CD4-positive, CD25-positive, alpha-beta regulatory T cell (primary cell): Measurements from ENCODE around the gene RAB24. TPM values are rescaled to one million over a fixed set of nuclear protein-coding genes. Genes with fewer than 3 reads are reported as not detected.

Experiments
- ATAC-seq, 2 donors: fragments of 150-1000 bp; cut with Tn5 transposase; one replicate each; pipeline ENCODE4 v1.10.0; 2021; ENCODE audit warnings: low read depth in 2 of 2, moderate number of reproducible peaks in 2 of 2, moderate library complexity in 1 of 2
- DNase-seq, 3 donors: peaks; one replicate each; pipeline versions ENCODE4 v3.0.0 to v3.0.0-alpha.2; 2012 to 2022; ENCODE audit warnings: mixed read lengths in 1 of 3
- H3K27ac ChIP-seq: one replicate; pipeline ENCODE4 v1.7.0; 2013; ENCODE audit warnings: mild to moderate bottlenecking, low read length; ENCODE audit not compliant: insufficient read depth, poor library complexity, severe bottlenecking
- H3K27me3 ChIP-seq: one replicate; pipeline ENCODE4 v1.7.0; 2013; ENCODE audit warnings: low read length; ENCODE audit not compliant: control insufficient read depth, insufficient read depth
- H3K36me3 ChIP-seq: one replicate; pipeline ENCODE4 v1.7.0; 2013; ENCODE audit warnings: mild to moderate bottlenecking, low read length, moderate library complexity; ENCODE audit not compliant: control insufficient read depth, insufficient read depth
- H3K4me1 ChIP-seq: 2 replicates; pipeline ENCODE4 v1.7.0; 2013; ENCODE audit warnings: mild to moderate bottlenecking, low read length; ENCODE audit not compliant: insufficient read depth, control insufficient read depth, poor library complexity, severe bottlenecking
- H3K4me3 ChIP-seq: one replicate; pipeline ENCODE4 v1.7.0; 2013; ENCODE audit warnings: low read depth, mild to moderate bottlenecking, low read length, moderate library complexity
- H3K9me3 ChIP-seq, 2 experiments: 1 replicate in 1 of 2; 2 replicates in 1 of 2; pipeline ENCODE4 v1.7.0; 2013; ENCODE audit warnings: low read length in 2 of 2, mild to moderate bottlenecking in 1 of 2, moderate library complexity in 1 of 2; ENCODE audit not compliant: control insufficient read depth in 2 of 2
- H3K27ac Mint-ChIP-seq, 3 donors: one replicate each; pipeline ENCODE4 v1.8.0; 2020 to 2022; ENCODE audit warnings: mild to moderate bottlenecking in 3 of 3, mixed read lengths in 3 of 3, moderate library complexity in 2 of 3
- H3K27me3 Mint-ChIP-seq: one replicate; pipeline ENCODE4 v1.8.0; 2022; ENCODE audit warnings: mild to moderate bottlenecking, mixed read lengths
- H3K36me3 Mint-ChIP-seq: one replicate; pipeline ENCODE4 v1.8.0; 2020; ENCODE audit warnings: mixed read lengths
- H3K4me1 Mint-ChIP-seq, 4 donors: one replicate each; pipeline ENCODE4 v1.8.0; 2020 to 2022; ENCODE audit warnings: mixed read lengths in 4 of 4, mild to moderate bottlenecking in 1 of 4
- H3K4me3 Mint-ChIP-seq, 4 donors: one replicate each; pipeline ENCODE4 v1.8.0; 2020 to 2022; ENCODE audit warnings: mild to moderate bottlenecking in 4 of 4, mixed read lengths in 4 of 4, moderate library complexity in 3 of 4
- H3K9me3 Mint-ChIP-seq, 7 donors: one replicate each; pipeline ENCODE4 v1.8.0; 2020 to 2022; ENCODE audit warnings: mixed read lengths in 7 of 7, mild to moderate bottlenecking in 3 of 7, moderate library complexity in 2 of 7
- polyA plus RNA-seq, 4 donors: library from polyadenylated mRNA; unstranded; fragments of 300-500 nt; fragmentation: Illumina TruSeq; gene quantifications; one replicate each; pipeline ENCODE4 v1.2.3, GENCODE V29; 2021
- total RNA-seq: library from RNA; stranded (reverse); gene quantifications from one replicate; pipeline ENCODE4 v1.2.3, GENCODE V29; 2022

The RAB24 gene
- total and polyA plus RNA-seq, 5 donors from 2014 or later, result 5.1 to 15.3 (median 10.9) TPM

- H3K36me3 ChIP-seq, result peaks cover 53% of the 10 kb centered on the region
- no peak overlapping the region for H3K27ac ChIP-seq
- H3K9me3 ChIP-seq, result no peaks in the 10 kb centered on the region
- H3K4me3 Mint-ChIP-seq, result no peak overlapping the region
- peaks cover 34% of the 10 kb centered on the region for H3K36me3 Mint-ChIP-seq
- peak overlapping the region in 2 of 3 donors; percentile 25 to 26 for H3K27ac Mint-ChIP-seq
- H3K4me1 Mint-ChIP-seq, result peaks cover 18 to 38% (median 25%) of the 10 kb centered on the region in 4 donors
- H3K27me3 Mint-ChIP-seq, result no peaks in the 10 kb centered on the region
- H3K4me1 ChIP-seq, result peaks cover 18% of the 10 kb centered on the region
- no peak for DNase-seq
- no peaks in the 10 kb centered on the region for H3K9me3 Mint-ChIP-seq
- no peak overlapping the region for H3K4me3 ChIP-seq
- no peaks in the 10 kb centered on the region for H3K27me3 ChIP-seq
- ATAC-seq, result no peak
Measured at GRCh38 chr5:177294632-177295031, 8.9 kb downstream of the RAB24 start.

GRCh38 chr5:177293819-177294581, 9.5 kb downstream of the RAB24 start:
- no peaks in the 10 kb centered on the region for H3K27me3 Mint-ChIP-seq
- H3K36me3 ChIP-seq, result peaks cover 59% of the 10 kb centered on the region
- ATAC-seq (no peak), DNase-seq (no peak)
- H3K4me3 ChIP-seq, result no peak overlapping the region
- no peaks in the 10 kb centered on the region for H3K9me3 ChIP-seq
- H3K27ac Mint-ChIP-seq, result peak overlapping the region in 2 of 3 donors; percentile 25 to 26
- no peaks in the 10 kb centered on the region for H3K9me3 Mint-ChIP-seq
- H3K4me1 Mint-ChIP-seq, result peaks cover 16 to 31% (median 20%) of the 10 kb centered on the region in 4 donors
- H3K27me3 ChIP-seq, result no peaks in the 10 kb centered on the region
- H3K36me3 Mint-ChIP-seq, result peaks cover 38% of the 10 kb centered on the region
- H3K4me3 Mint-ChIP-seq, result no peak overlapping the region
- H3K4me1 ChIP-seq, result peaks cover 15% of the 10 kb centered on the region
- no peak overlapping the region for H3K27ac ChIP-seq

GRCh38 chr5:177291735-177292134, 11.8 kb downstream of the RAB24 start:
- ATAC-seq (no peak), DNase-seq (no peak)
- no peaks in the 10 kb centered on the region for H3K27me3 Mint-ChIP-seq
- H3K36me3 Mint-ChIP-seq, result peaks cover 45% of the 10 kb centered on the region
- peaks cover 12 to 16% (median 14%) of the 10 kb centered on the region in 4 donors for H3K4me1 Mint-ChIP-seq
- H3K9me3 Mint-ChIP-seq, result peaks cover 0 to 3% (median 0%) of the 10 kb centered on the region in 7 donors
- no peak overlapping the region for H3K4me3 ChIP-seq
- no peaks in the 10 kb centered on the region for H3K27me3 ChIP-seq
- no peaks in the 10 kb centered on the region for H3K9me3 ChIP-seq
- H3K4me1 ChIP-seq, result peaks cover 13% of the 10 kb centered on the region
- H3K27ac ChIP-seq, result no peak overlapping the region
- no peak overlapping the region for H3K4me3 Mint-ChIP-seq
- H3K36me3 ChIP-seq, result peaks cover 78% of the 10 kb centered on the region
- peak overlapping the region in 2 of 3 donors; percentile 1 to 61 for H3K27ac Mint-ChIP-seq

GRCh38 chr5:177290816-177291596, 12.5 kb downstream of the RAB24 start:
- peaks cover 40% of the 10 kb centered on the region for H3K36me3 Mint-ChIP-seq
- no peak overlapping the region for H3K27ac ChIP-seq

GRCh38 chr5:177288191-177288590, 15.3 kb downstream of the RAB24 start:
- Mint-ChIP-seq H3K27ac (peak overlapping the region in 1 of 3 donors; percentile 38), H3K9me3 (peaks cover 0 to 3% (median 0%) of the 10 kb centered on the region in 7 donors), H3K27me3 (no peaks in the 10 kb centered on the region), H3K4me1 (peaks cover 0 to 3% (median 0%) of the 10 kb centered on the region in 4 donors), H3K4me3 (no peak overlapping the region), H3K36me3 (peaks cover 37% of the 10 kb centered on the region)
- no peak for DNase-seq
- no peaks in the 10 kb centered on the region for H3K9me3 ChIP-seq
- no peak overlapping the region for H3K4me3 ChIP-seq
- H3K27ac ChIP-seq, result no peak overlapping the region
- no peaks in the 10 kb centered on the region for H3K4me1 ChIP-seq
- no peaks in the 10 kb centered on the region for H3K27me3 ChIP-seq
- H3K36me3 ChIP-seq, result peaks cover 81% of the 10 kb centered on the region
- no peak for ATAC-seq

More at GRCh38 chr5:177290816-177291596, 12.5 kb downstream of the RAB24 start:
- Histone ChIP-seq H3K9me3 (no peaks in the 10 kb centered on the region), H3K4me3 (no peak overlapping the region), H3K27me3 (no peaks in the 10 kb centered on the region), H3K4me1 (peaks cover 5% of the 10 kb centered on the region), H3K36me3 (peaks cover 82% of the 10 kb centered on the region)
- H3K9me3 Mint-ChIP-seq, result peaks cover 0 to 3% (median 0%) of the 10 kb centered on the region in 7 donors
- H3K4me1 Mint-ChIP-seq, result peaks cover 4 to 10% (median 8%) of the 10 kb centered on the region in 4 donors
- no peaks in the 10 kb centered on the region for H3K27me3 Mint-ChIP-seq
- H3K4me3 Mint-ChIP-seq, result no peak overlapping the region
- ATAC-seq (no peak), DNase-seq (no peak)
- no peak overlapping the region for H3K27ac Mint-ChIP-seq

GRCh38 chr5:177276886-177277285, 26.6 kb downstream of the RAB24 start:
- H3K9me3 Mint-ChIP-seq, result no peaks in the 10 kb centered on the region
- H3K4me3 Mint-ChIP-seq, result no peak overlapping the region

GRCh38 chr5:177275883-177276282, 27.6 kb downstream of the RAB24 start:
- no peaks in the 10 kb centered on the region for H3K27me3 Mint-ChIP-seq
- H3K27ac Mint-ChIP-seq, result no peak overlapping the region
- peaks cover 51% of the 10 kb centered on the region for H3K36me3 Mint-ChIP-seq
- H3K4me3 Mint-ChIP-seq, result no peak overlapping the region
- ATAC-seq (no peak), DNase-seq (no peak)
- no peaks in the 10 kb centered on the region for H3K27me3 ChIP-seq
- no peak overlapping the region for H3K27ac ChIP-seq
- H3K9me3 Mint-ChIP-seq, result no peaks in the 10 kb centered on the region
- H3K4me1 Mint-ChIP-seq, result peaks cover 0 to 6% (median 3%) of the 10 kb centered on the region in 4 donors
- no peaks in the 10 kb centered on the region for H3K9me3 ChIP-seq
- H3K4me1 ChIP-seq, result no peaks in the 10 kb centered on the region
- peaks cover 76% of the 10 kb centered on the region for H3K36me3 ChIP-seq
- H3K4me3 ChIP-seq, result no peak overlapping the region

More at GRCh38 chr5:177276886-177277285, 26.6 kb downstream of the RAB24 start:
- no peaks in the 10 kb centered on the region for H3K27me3 Mint-ChIP-seq
- H3K27ac ChIP-seq, result no peak overlapping the region
- no peaks in the 10 kb centered on the region for H3K4me1 ChIP-seq
- H3K36me3 Mint-ChIP-seq, result peaks cover 51% of the 10 kb centered on the region
- peak in 1 of 3 donors; percentile 45 for DNase-seq
- H3K27me3 ChIP-seq, result no peaks in the 10 kb centered on the region
- H3K36me3 ChIP-seq, result peaks cover 79% of the 10 kb centered on the region
- H3K4me1 Mint-ChIP-seq, result peaks cover 0 to 6% (median 3%) of the 10 kb centered on the region in 4 donors
- no peak overlapping the region for H3K4me3 ChIP-seq
- H3K27ac Mint-ChIP-seq, result peak overlapping the region in 1 of 3 donors; percentile 83
- no peak for ATAC-seq
- no peaks in the 10 kb centered on the region for H3K9me3 ChIP-seq
